ENCODE data around the gene FAM193B.
"Not testable (repeated sequence)": the region's sequence is repeated elsewhere in the genome, so short reads cannot be mapped to it uniquely, and the experiment has no call there.

Gene FAM193B

GRCh38 chr5:177575488-177575887, 21.1 kb upstream of the FAM193B start:
- DNase-seq: no peak

GRCh38 chr5:177569894-177570293, 15.5 kb upstream of the FAM193B start:
- DNase-seq: no peak

GRCh38 chr5:177568326-177568725, 14.0 kb upstream of the FAM193B start:
- DNase-seq: no peak

- no peak for DNase-seq
These were observed 10.7 kb upstream of the FAM193B start for GRCh38 chr5:177565046-177565445.

- DNase-seq: not testable (repeated sequence)
These were observed 5.1 kb upstream of the FAM193B start for GRCh38 chr5:177559446-177559941.

GRCh38 chr5:177557796-177558195, 3.4 kb upstream of the FAM193B start:
- no peak for DNase-seq

GRCh38 chr5:177557041-177557647, 2.8 kb upstream of the FAM193B start:
- DNase-seq: peak; percentile 5

- no peak for DNase-seq
These were observed 1.3 kb upstream of the FAM193B start for GRCh38 chr5:177555665-177556064.

- DNase-seq: no peak
These were observed 865 bp upstream of the FAM193B start for GRCh38 chr5:177555228-177555627.

- DNase-seq: no peak
These were observed 513 bp downstream of the FAM193B start for GRCh38 chr5:177553671-177554429.

GRCh38 chr5:177552839-177553455, 1.4 kb downstream of the FAM193B start:
- DNase-seq: no peak

GRCh38 chr5:177550122-177550521, 4.2 kb downstream of the FAM193B start:
- peak; percentile 37 for DNase-seq

GRCh38 chr5:177548495-177548894, 5.9 kb downstream of the FAM193B start:
- no peak for DNase-seq

GRCh38 chr5:177547736-177548135, 6.6 kb downstream of the FAM193B start:
- no peak for DNase-seq

- peak; percentile 80 for DNase-seq
These were observed 8.1 kb downstream of the FAM193B start for GRCh38 chr5:177546258-177546741.

- peak; percentile 86 for DNase-seq
These were observed 8.7 kb downstream of the FAM193B start for GRCh38 chr5:177545487-177546257.

GRCh38 chr5:177542816-177543465, 11.4 kb downstream of the FAM193B start:
- DNase-seq: no peak

GRCh38 chr5:177540438-177540837, 13.9 kb downstream of the FAM193B start:
- DNase-seq: peak; percentile 44

GRCh38 chr5:177539411-177539810, 15.0 kb downstream of the FAM193B start:
- no peak for DNase-seq

GRCh38 chr5:177538876-177539275, 15.5 kb downstream of the FAM193B start:
- DNase-seq: no peak

- no peak for DNase-seq
These were observed 16.7 kb downstream of the FAM193B start for GRCh38 chr5:177537389-177538361.
